Cardiac muscle cell (in vitro differentiated cells and primary cell): ENCODE measurements around the gene KCTD13. TPM values are rescaled to one million over a fixed set of nuclear protein-coding genes. Genes with fewer than 3 reads are reported as not detected.
A peak's percentile ranks its signal among the peaks of the same experiment; 100 is the strongest.
"Not testable (repeated sequence)": the region's sequence is repeated elsewhere in the genome, so short reads cannot be mapped to it uniquely, and the experiment has no call there.

Experiments used
- DNase-seq, 2 donors: peaks; one replicate each; pipeline versions ENCODE4 v3.0.0 to v3.0.0-alpha.2; 2010 to 2017; ENCODE audit warnings: low read depth in 1 of 2, low spot score in 1 of 2
- H3K27ac ChIP-seq: fragments of 200-600 bp; sonication (generic); 2 replicates; pipeline ENCODE4 v1.5.1; 2016
- H3K27me3 ChIP-seq: fragments of 200-600 bp; sonication (generic); 2 replicates; pipeline ENCODE4 v1.6.0; 2016; ENCODE audit warnings: control low read depth
- H3K36me3 ChIP-seq: fragments of 200-600 bp; sonication (generic); 2 replicates; pipeline ENCODE4 v1.5.1; 2016; ENCODE audit warnings: control low read depth
- H3K4me1 ChIP-seq: fragments of 200-600 bp; sonication (generic); 2 replicates; pipeline ENCODE4 v1.8.1; 2017; ENCODE audit warnings: low read depth, mild to moderate bottlenecking, mixed run types
- H3K4me3 ChIP-seq: fragments of 200-600 bp; sonication (generic); 2 replicates; pipeline ENCODE4 v1.5.1; 2016; ENCODE audit warnings: mild to moderate bottlenecking
- H3K9me3 ChIP-seq: fragments of 200-600 bp; sonication (generic); 2 replicates; pipeline ENCODE4 v1.5.1; 2017; ENCODE audit warnings: low read depth, mild to moderate bottlenecking, control low read depth
- CTCF ChIP-seq: IDR thresholded peaks from 2 replicates; pipeline ENCODE4 v1.5.1; 2012; ENCODE audit warnings: low read depth, mild to moderate bottlenecking, low read length
- polyA plus RNA-seq: library from polyadenylated mRNA; unstranded; fragments of >200 nt; fragmentation: Nextera tagmentation; extraction: Ambion mirVana; gene quantifications from 2 replicates; pipeline ENCODE4 v1.2.1, GENCODE V29; 2016
- total RNA-seq: library from RNA; depleted of rRNA; stranded (reverse); fragments of >200 nt; gene quantifications from 2 replicates; pipeline ENCODE4 v1.2.3, GENCODE V29; 2016

Gene KCTD13
- total and polyA plus RNA-seq, 2 experiments from 2014 or later = 22.1 to 22.3 TPM

- Histone ChIP-seq H3K27me3 (peaks cover 12% of the 10 kb centered on the region), H3K9me3 (no peaks in the 10 kb centered on the region), H3K4me3 (no peak overlapping the region), H3K36me3 (no peaks in the 10 kb centered on the region), H3K4me1 (no peaks in the 10 kb centered on the region), H3K27ac (no peak overlapping the region)
- DNase-seq = no peak
- TF ChIP-seq CTCF = no peak
Observed at GRCh38 chr16:29871822-29872546, 54.0 kb downstream of the KCTD13 start.

GRCh38 chr16:29869067-29869466 is 57.0 kb downstream of the KCTD13 start:
- not testable (repeated sequence) for H3K4me1 ChIP-seq, H3K9me3 ChIP-seq, H3K36me3 ChIP-seq, H3K27ac ChIP-seq, H3K27me3 ChIP-seq, DNase-seq, H3K4me3 ChIP-seq

GRCh38 chr16:29868396-29869009 is 57.5 kb downstream of the KCTD13 start:
- no peak for DNase-seq
- H3K27ac ChIP-seq = no peak overlapping the region
- H3K9me3 ChIP-seq = no peaks in the 10 kb centered on the region
- H3K36me3 ChIP-seq = no peaks in the 10 kb centered on the region
- H3K4me1 ChIP-seq = no peaks in the 10 kb centered on the region
- H3K4me3 ChIP-seq = no peak overlapping the region
- TF ChIP-seq CTCF = no peak
- H3K27me3 ChIP-seq = no peaks in the 10 kb centered on the region

GRCh38 chr16:29864205-29864604 is 61.8 kb downstream of the KCTD13 start:
- Histone ChIP-seq H3K36me3 (no peaks in the 10 kb centered on the region), H3K9me3 (no peaks in the 10 kb centered on the region), H3K4me1 (no peaks in the 10 kb centered on the region), H3K4me3 (no peak overlapping the region), H3K27ac (no peak overlapping the region), H3K27me3 (no peaks in the 10 kb centered on the region)
- no peak for TF ChIP-seq CTCF
- DNase-seq = no peak

- H3K36me3 ChIP-seq = peaks cover 5% of the 10 kb centered on the region
- H3K9me3 ChIP-seq = no peaks in the 10 kb centered on the region
- no peaks in the 10 kb centered on the region for H3K27me3 ChIP-seq
- H3K27ac ChIP-seq = peak overlapping the region; percentile 99
- H3K4me3 ChIP-seq = no peak overlapping the region
- DNase-seq = no peak
- TF ChIP-seq CTCF = no peak
- H3K4me1 ChIP-seq = no peaks in the 10 kb centered on the region
Observed at GRCh38 chr16:29863669-29863984, 62.4 kb downstream of the KCTD13 start.

- peaks cover 5% of the 10 kb centered on the region for H3K36me3 ChIP-seq
- peak within 1 kb of the TSS; percentile 88 for H3K4me3 ChIP-seq
- peak; percentile 51 for TF ChIP-seq CTCF
Observed at GRCh38 chr16:29862884-29863668, 63.0 kb downstream of the KCTD13 start, which contains the start of gene CDIPT. Gene CDIPT (minus strand): TSS chr16:29863226. CDS start chr16:29862857, 369 bp downstream.

More at GRCh38 chr16:29862884-29863668, 63.0 kb downstream of the KCTD13 start, which contains the start of gene CDIPT:
- Histone ChIP-seq H3K27ac (peak within 1 kb of the TSS; percentile 99), H3K9me3 (no peaks in the 10 kb centered on the region), H3K4me1 (no peaks in the 10 kb centered on the region), H3K27me3 (no peaks in the 10 kb centered on the region)
- DNase-seq = peak; percentile 97 to 99
